Activated CD4-positive, alpha-beta T cell treated with anti-CD3 and anti-CD28 coated beads for 4 hours (primary cell): ENCODE data around the gene LRRTM4.
"Not testable (repeated sequence)": the region's sequence is repeated elsewhere in the genome, so short reads cannot be mapped to it uniquely, and the experiment has no call there.

ENCODE experiments used
- DNase-seq, 2 donors: peaks; one replicate each; pipeline ENCODE4 v3.0.0-alpha.2; 2020

The LRRTM4 gene

GRCh38 chr2:77155511-77155910, 366.7 kb downstream of the LRRTM4 start:
- no peak for DNase-seq

GRCh38 chr2:77149565-77149964, 372.6 kb downstream of the LRRTM4 start:
- DNase-seq = no peak

- no peak for DNase-seq
These were observed 375.0 kb downstream of the LRRTM4 start for GRCh38 chr2:77147153-77147552.

- no peak for DNase-seq
These were observed 377.4 kb downstream of the LRRTM4 start for GRCh38 chr2:77144772-77145171.

- no peak for DNase-seq
These were observed 380.0 kb downstream of the LRRTM4 start for GRCh38 chr2:77142141-77142540.

- not testable (repeated sequence) for DNase-seq
These were observed 393.7 kb downstream of the LRRTM4 start for GRCh38 chr2:77128479-77128878.

GRCh38 chr2:77127345-77127744, 394.8 kb downstream of the LRRTM4 start:
- no peak for DNase-seq

GRCh38 chr2:77121518-77121917, 400.7 kb downstream of the LRRTM4 start:
- DNase-seq = no peak

GRCh38 chr2:77119333-77119732, 402.8 kb downstream of the LRRTM4 start:
- no peak for DNase-seq

GRCh38 chr2:77108915-77109314, 413.3 kb downstream of the LRRTM4 start:
- no peak for DNase-seq

GRCh38 chr2:77105008-77105407, 417.2 kb downstream of the LRRTM4 start:
- DNase-seq = no peak

- no peak for DNase-seq
These were observed 417.6 kb downstream of the LRRTM4 start for GRCh38 chr2:77104554-77104953.

- DNase-seq = no peak
These were observed 419.2 kb downstream of the LRRTM4 start for GRCh38 chr2:77102927-77103326.

- DNase-seq = no peak
These were observed 420.3 kb downstream of the LRRTM4 start for GRCh38 chr2:77101796-77102452.

GRCh38 chr2:77099961-77100360, 422.2 kb downstream of the LRRTM4 start:
- no peak for DNase-seq

GRCh38 chr2:77095525-77095924, 426.7 kb downstream of the LRRTM4 start:
- DNase-seq = not testable (repeated sequence)

GRCh38 chr2:77095096-77095495, 427.1 kb downstream of the LRRTM4 start:
- no peak for DNase-seq

- DNase-seq = not testable (repeated sequence)
These were observed 433.8 kb downstream of the LRRTM4 start for GRCh38 chr2:77088424-77088823.

GRCh38 chr2:77087987-77088414, 434.2 kb downstream of the LRRTM4 start:
- DNase-seq = no peak

GRCh38 chr2:77086478-77086877, 435.7 kb downstream of the LRRTM4 start:
- DNase-seq = no peak

GRCh38 chr2:77086051-77086450, 436.1 kb downstream of the LRRTM4 start:
- DNase-seq = no peak

- DNase-seq = no peak
These were observed 436.6 kb downstream of the LRRTM4 start for GRCh38 chr2:77085561-77085960.

GRCh38 chr2:77081597-77081996, 440.6 kb downstream of the LRRTM4 start:
- no peak for DNase-seq

- no peak for DNase-seq
These were observed 457.9 kb downstream of the LRRTM4 start for GRCh38 chr2:77064324-77064723.

- DNase-seq = no peak
These were observed 467.2 kb downstream of the LRRTM4 start for GRCh38 chr2:77054938-77055337.
